K562 (cell line): ENCODE data around the gene CKMT2. TPM values are rescaled to one million over a fixed set of nuclear protein-coding genes. Genes with fewer than 3 reads are reported as not detected.

Experiments
- ATAC-seq: fragments of 200-7000 bp; cut with Tn5 transposase; 3 replicates; pipeline ENCODE4 v1.9.1; 2020; ENCODE audit warnings: moderate library complexity
- BruUV-seq: library from RNA; stranded (reverse); fragments of 400-500 nt; replicated peaks from 2 replicates; lab custom pipeline; 2021; lab: Mats Ljungman, UMichigan
- CTCF ChIA-PET: fragments of 300-600 bp; formaldehyde crosslinking; extraction: SDS; loops from one replicate; lab custom pipeline; 2021; ENCODE audit warnings: low intra/inter-chr PET ratio; lab: Yijun Ruan, JAX
- POLR2A ChIA-PET: fragments of 300-600, 350-650 bp; sonication (Branson Sonifier 250); formaldehyde crosslinking; extraction: SDS; loops from one replicate; lab custom pipeline; 2021; ENCODE audit warnings: antibody characterized with exemption, inconsistent platforms; lab: Yijun Ruan, JAX
- DNase-seq, 4 experiments: peaks; one replicate each; pipeline versions ENCODE4 v3.0.0 to v3.0.0-alpha.2; 2011 to 2018; ENCODE audit warnings: low spot score in 3 of 4, mixed read lengths in 3 of 4; ENCODE audit errors: extremely low read depth in 1 of 4
- FAIRE-seq: peaks from 2 replicates; lab custom pipeline; 2011; peaks lifted over from hg19 to GRCh38; lab: Jason Lieb, UNC
- H2AFZ ChIP-seq: 2 replicates; pipeline ENCODE4 v1.6.0; 2011; ENCODE audit warnings: low read depth, low read length, control low read depth, inconsistent platforms
- H3K27ac ChIP-seq: fragments of 200-600 bp; 3 replicates; pipeline ENCODE4 v1.8.0; 2011; ENCODE audit warnings: low read depth, mild to moderate bottlenecking, control low read depth, inconsistent platforms, low read length, moderate library complexity, mixed read lengths; ENCODE audit errors: extremely low read depth
- H3K27me3 ChIP-seq, 2 experiments: fragments of 300-600 bp in 1 of 2; 2 replicates in 1 of 2; 3 replicates in 1 of 2; pipeline versions ENCODE4 v1.6.0 to v1.8.0; 2011; ENCODE audit warnings: inconsistent platforms in 2 of 2, low read length in 2 of 2, mild to moderate bottlenecking in 1 of 2, mixed read lengths in 1 of 2, moderate library complexity in 1 of 2; ENCODE audit not compliant: control insufficient read depth in 2 of 2, insufficient read depth in 2 of 2
- H3K36me3 ChIP-seq: fragments of 300-600 bp; 3 replicates; pipeline ENCODE4 v1.8.0; 2011; ENCODE audit warnings: mild to moderate bottlenecking, low read length, inconsistent platforms; ENCODE audit not compliant: control insufficient read depth, insufficient read depth
- H3K4me1 ChIP-seq, 2 experiments: fragments of 200-600 bp in 1 of 2; replicated peaks in 1 of 2; 2 replicates in 1 of 2; 3 replicates in 1 of 2; pipeline versions ENCODE4 v1.5.1 to v1.8.0; 2011; ENCODE audit warnings: inconsistent platforms in 2 of 2, low read length in 2 of 2, mild to moderate bottlenecking in 1 of 2, mixed read lengths in 1 of 2, moderate library complexity in 1 of 2; ENCODE audit not compliant: control insufficient read depth in 2 of 2, insufficient read depth in 2 of 2
- H3K4me2 ChIP-seq: 2 replicates; pipeline ENCODE4 v1.6.1; 2011; ENCODE audit warnings: low read length, control low read depth, inconsistent platforms, mixed read lengths; ENCODE audit not compliant: insufficient read depth
- H3K4me3 ChIP-seq: fragments of 200-600 bp; sonication (generic), shearing (Covaris generic); 2 replicates; pipeline ENCODE4 v1.5.1; 2016; ENCODE audit warnings: control low read depth, inconsistent platforms
- H3K79me2 ChIP-seq: fragments of 200-600 bp; 3 replicates; pipeline ENCODE4 v1.8.0; 2011; ENCODE audit warnings: low read length, inconsistent platforms; ENCODE audit not compliant: control insufficient read depth, insufficient read depth
- H3K9ac ChIP-seq, 2 experiments: 2 replicates each; pipeline versions ENCODE4 v1.6.0 to v1.6.1; 2011; ENCODE audit warnings: low read depth in 2 of 2, low read length in 2 of 2, control low read depth in 1 of 2, inconsistent platforms in 1 of 2, mild to moderate bottlenecking in 1 of 2, mixed read lengths in 1 of 2; ENCODE audit not compliant: insufficient read depth in 1 of 2
- H3K9me1 ChIP-seq: one replicate; pipeline ENCODE4 v1.6.0; 2011; ENCODE audit warnings: inconsistent platforms, mild to moderate bottlenecking, low read length, moderate library complexity; ENCODE audit not compliant: control insufficient read depth, insufficient read depth
- H3K9me3 ChIP-seq: replicated peaks from 2 replicates; pipeline ENCODE4 v1.5.1; 2011; ENCODE audit warnings: low read depth, low read length, inconsistent platforms; ENCODE audit not compliant: control insufficient read depth, insufficient read depth
- H4K20me1 ChIP-seq: replicated peaks from 2 replicates; pipeline ENCODE4 v1.6.1; 2011; ENCODE audit warnings: low read length, inconsistent platforms, mixed read lengths; ENCODE audit not compliant: control insufficient read depth, insufficient read depth
- ATF1 ChIP-seq, 2 experiments: fragments of 450-650 bp in 1 of 2; IDR thresholded peaks; 2 replicates each; pipeline ENCODE4 v1.6.1; 2016; ENCODE audit warnings: missing compliant biosample characterization in 1 of 2, missing genetic modification characterization in 1 of 2
- FOS ChIP-seq: IDR thresholded peaks from 3 replicates; pipeline ENCODE4 v1.6.1; 2011; ENCODE audit not compliant: insufficient read length; ENCODE audit errors: extremely low read depth
- FOXK2 ChIP-seq, 2 experiments: fragments of 450-650 bp; IDR thresholded peaks in 1 of 2; conservative IDR thresholded peaks in 1 of 2; 2 replicates each; pipeline ENCODE4 v1.6.1; 2016; ENCODE audit warnings: low read depth in 2 of 2, mild to moderate bottlenecking in 1 of 2
- MTF1 ChIP-seq: fragments of 250-450 bp; sonication (Bioruptor Pico); IDR thresholded peaks from 2 replicates; pipeline ENCODE4 v1.9.0; 2021; ENCODE audit warnings: moderate library complexity, mild to moderate bottlenecking, inconsistent platforms, borderline replicate concordance
- NFE2 ChIP-seq: IDR thresholded peaks from 2 replicates; pipeline ENCODE4 v1.6.1; 2014; ENCODE audit warnings: antibody characterized with exemption, low read depth
- ZBTB33 ChIP-seq: sonication (generic); formaldehyde crosslinking; IDR thresholded peaks from 2 replicates; pipeline ENCODE4 v1.8.1; 2023; ENCODE audit warnings: mild to moderate bottlenecking, missing genetic modification reagents
- ZNF3 ChIP-seq: fragments of 250-450 bp; sonication (Bioruptor Pico); IDR thresholded peaks from 2 replicates; pipeline ENCODE4 v1.5.0; 2021; ENCODE audit warnings: mild to moderate bottlenecking, moderate library complexity
- ZNF695 ChIP-seq: fragments of 450-650 bp; formaldehyde crosslinking; IDR thresholded peaks from 2 replicates; pipeline ENCODE4 v1.4.0; 2020; ENCODE audit warnings: mild to moderate bottlenecking, moderate library complexity
- WGBS: fragments of 100-300 bp; shearing (Covaris generic); methylation state at CpG from one replicate; pipeline ENCODE4 v1.1.6; 2016; ENCODE audit warnings: low coverage, mixed read lengths; ENCODE audit not compliant: insufficient coverage; ENCODE audit errors: missing lambda C conversion rate; 5-methylcytosine and 5-hydroxymethylcytosine counted together
- in situ Hi-C: fragments of 300-500 bp; cut with MboI; formaldehyde crosslinking; loops from 4 replicates; pipeline ENCODE4 v1.15.0; 2018; ENCODE audit warnings: inconsistent platforms, mixed read lengths
- intact Hi-C: fragments of 100-400 bp; cut with micrococcal nuclease; formaldehyde crosslinking; loops from 2 replicates; pipeline ENCODE4 v1.14.2; 2022
- polyA plus RNA-seq, 8 experiments: library from polyadenylated mRNA; depleted of rRNA in 4 of 8; stranded (reverse) in 5 of 8; unstranded in 3 of 8; fragments of >200 nt; fragmentation: Nextera tagmentation in 2 of 8; fragmentation: Illumina TruSeq in 1 of 8; extraction: Ambion mirVana in 2 of 8; extraction: Trizol in 1 of 8; gene quantifications; 2 replicates each; pipeline versions ENCODE4 v1.2.1 to v1.2.3, GENCODE V29; 2011 to 2014; ENCODE audit warnings: inconsistent platforms in 1 of 8, missing spikeins in 1 of 8
- total RNA-seq, 7 experiments: library from RNA; depleted of rRNA in 6 of 7; stranded (reverse); fragments of >200 nt in 6 of 7; fragmentation: Illumina TruSeq in 2 of 7; extraction: Trizol in 2 of 7; gene quantifications; 2 replicates each; pipeline versions ENCODE4 v1.2.1 to v1.2.3, GENCODE V29; 2011 to 2021; ENCODE audit warnings: low replicate concordance in 1 of 7
- TF ChIP-seq, protein P1 (sequence below): IDR thresholded peaks from 3 replicates; pipeline ENCODE4 v1.6.1; 2011; ENCODE audit warnings: borderline replicate concordance, mild to moderate bottlenecking, moderate library complexity; ENCODE audit not compliant: insufficient read length; ENCODE audit errors: extremely low read depth
- TF ChIP-seq, protein P2 (sequence below), 3 experiments: IDR thresholded peaks in 2 of 3; conservative IDR thresholded peaks in 1 of 3; 2 replicates each; pipeline ENCODE4 v1.5.1; 2011 to 2012; ENCODE audit warnings: low read length in 3 of 3, mild to moderate bottlenecking in 3 of 3, control low read depth in 2 of 3, improper control_type of control experiment in 1 of 3, inconsistent platforms in 1 of 3, low read depth in 1 of 3, mixed read lengths in 1 of 3, moderate library complexity in 1 of 3; ENCODE audit not compliant: insufficient read depth in 2 of 3

Gene CKMT2
- total and polyA plus RNA-seq, 9 of the 15 experiments (the other 6 are each of a cell fraction or from before 2014, with no cell fraction given), result 0.03 TPM; not detected in 8

- TF ChIP-seq, protein P1, sequence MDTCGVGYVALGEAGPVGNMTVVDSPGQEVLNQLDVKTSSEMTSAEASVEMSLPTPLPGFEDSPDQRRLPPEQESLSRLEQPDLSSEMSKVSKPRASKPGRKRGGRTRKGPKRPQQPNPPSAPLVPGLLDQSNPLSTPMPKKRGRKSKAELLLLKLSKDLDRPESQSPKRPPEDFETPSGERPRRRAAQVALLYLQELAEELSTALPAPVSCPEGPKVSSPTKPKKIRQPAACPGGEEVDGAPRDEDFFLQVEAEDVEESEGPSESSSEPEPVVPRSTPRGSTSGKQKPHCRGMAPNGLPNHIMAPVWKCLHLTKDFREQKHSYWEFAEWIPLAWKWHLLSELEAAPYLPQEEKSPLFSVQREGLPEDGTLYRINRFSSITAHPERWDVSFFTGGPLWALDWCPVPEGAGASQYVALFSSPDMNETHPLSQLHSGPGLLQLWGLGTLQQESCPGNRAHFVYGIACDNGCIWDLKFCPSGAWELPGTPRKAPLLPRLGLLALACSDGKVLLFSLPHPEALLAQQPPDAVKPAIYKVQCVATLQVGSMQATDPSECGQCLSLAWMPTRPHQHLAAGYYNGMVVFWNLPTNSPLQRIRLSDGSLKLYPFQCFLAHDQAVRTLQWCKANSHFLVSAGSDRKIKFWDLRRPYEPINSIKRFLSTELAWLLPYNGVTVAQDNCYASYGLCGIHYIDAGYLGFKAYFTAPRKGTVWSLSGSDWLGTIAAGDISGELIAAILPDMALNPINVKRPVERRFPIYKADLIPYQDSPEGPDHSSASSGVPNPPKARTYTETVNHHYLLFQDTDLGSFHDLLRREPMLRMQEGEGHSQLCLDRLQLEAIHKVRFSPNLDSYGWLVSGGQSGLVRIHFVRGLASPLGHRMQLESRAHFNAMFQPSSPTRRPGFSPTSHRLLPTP, result no peak
- TF ChIP-seq ZNF3, result no peak
These were observed 40.8 kb upstream of the CKMT2 start (continued) for GRCh38 chr5:81192373-81192750.

DNA sequence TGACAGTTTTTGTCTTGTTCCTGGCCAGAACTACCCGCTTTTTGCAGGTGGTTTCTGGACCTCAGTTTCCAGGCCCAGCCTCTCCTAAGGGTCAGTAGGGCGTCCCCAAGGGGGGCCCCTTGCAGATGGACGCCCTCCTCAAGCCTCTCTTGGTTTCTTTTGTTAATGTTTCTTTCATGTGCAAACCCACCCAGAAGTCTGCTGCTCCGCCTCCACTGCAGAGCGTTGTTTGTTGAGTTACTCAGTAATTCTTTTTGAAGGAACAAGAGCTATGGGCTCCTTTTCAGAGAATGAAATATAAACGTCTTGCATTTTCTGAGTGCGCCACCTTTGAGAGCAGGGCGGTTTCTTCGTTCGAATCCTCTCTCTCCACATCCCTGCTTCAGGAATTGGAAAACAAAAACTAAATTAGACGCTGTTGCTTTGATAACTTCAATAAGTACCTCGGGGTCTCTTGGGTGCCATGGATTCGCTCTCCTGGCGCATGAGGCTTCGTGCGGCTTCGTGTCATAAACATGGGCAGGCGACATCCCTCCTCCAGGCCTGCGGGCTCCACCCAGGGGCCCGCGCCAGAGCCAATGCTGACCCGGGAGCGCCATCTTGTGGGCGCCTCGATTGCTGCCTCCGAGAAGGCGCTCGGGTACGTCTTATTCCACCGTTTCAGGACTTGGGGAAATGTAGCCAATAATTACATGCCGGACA, 38.3 kb upstream of the CKMT2 start:
- Histone ChIP-seq H3K27ac (no peak overlapping the region), H3K9ac (peak overlapping the region in 1 of 2 experiments; percentile 30; a peak in 1 of 4 replicates), H3K9me1 (no peaks in the 10 kb centered on the region), H3K4me2 (no peak overlapping the region; the same call in 1 of the 2 replicates), H3K79me2 (no peaks in the 10 kb centered on the region), H3K36me3 (no peaks in the 10 kb centered on the region), H2AFZ (peak overlapping the region; percentile 71), H3K9me3 (no peaks in the 10 kb centered on the region), H3K4me1 (peaks cover 4% of the 10 kb centered on the region in 2 experiments; a peak in 4 of 5 replicates), H3K27me3 (peaks cover 18 to 42% of the 10 kb centered on the region in 2 experiments), H4K20me1 (no peaks in the 10 kb centered on the region), H3K4me3 (no peak overlapping the region)
- peak; percentile 87 to 88 (median 88) for DNase-seq
- in situ Hi-C loops (loop anchor here (10.0 to 25.0 kb wide), 2 partner anchors 510 to 1082 kb away; no protein-coding TSS in a partner anchor), intact Hi-C loops (loop anchor here (5.0 to 10.0 kb wide), 3 partner anchors 507 to 1100 kb away; partner anchors contain the start of gene FAM151B)
- ChIA-PET CTCF (interaction anchor here (0.8 to 1.5 kb wide), 3 partner anchors 482 to 1103 kb away, joined by 3 to 5 read pairs (median 3); no protein-coding TSS in a partner anchor), POLR2A (interaction anchor here (0.7 kb wide), 1 partner anchor 1517 kb away, joined by 4 read pairs; no protein-coding TSS in a partner anchor)
- peak; percentile 89 for FAIRE-seq
- 12% methylated on average over 30 of the region's 31 CpGs for WGBS
- no TSS peak for BruUV-seq
- peak; percentile 100 for ATAC-seq
- TF ChIP-seq FOS, result no peak
- TF ChIP-seq FOXK2 (conservative IDR thresholded peaks at IDR 0.05 in 1 of 2, IDR thresholded peaks at IDR 0.05 in 1 of 2; ENCODE audit: low read depth in 2 of 2), result 0 out of 4 replicates have a peak, but pooled peaks of 1 of the 2 experiments have one; percentile 45
- no peak for TF ChIP-seq MTF1 (CRISPR knock-in tag)
- no peak for TF ChIP-seq ZNF695 (CRISPR knock-in tag)
- TF ChIP-seq, protein P2, sequence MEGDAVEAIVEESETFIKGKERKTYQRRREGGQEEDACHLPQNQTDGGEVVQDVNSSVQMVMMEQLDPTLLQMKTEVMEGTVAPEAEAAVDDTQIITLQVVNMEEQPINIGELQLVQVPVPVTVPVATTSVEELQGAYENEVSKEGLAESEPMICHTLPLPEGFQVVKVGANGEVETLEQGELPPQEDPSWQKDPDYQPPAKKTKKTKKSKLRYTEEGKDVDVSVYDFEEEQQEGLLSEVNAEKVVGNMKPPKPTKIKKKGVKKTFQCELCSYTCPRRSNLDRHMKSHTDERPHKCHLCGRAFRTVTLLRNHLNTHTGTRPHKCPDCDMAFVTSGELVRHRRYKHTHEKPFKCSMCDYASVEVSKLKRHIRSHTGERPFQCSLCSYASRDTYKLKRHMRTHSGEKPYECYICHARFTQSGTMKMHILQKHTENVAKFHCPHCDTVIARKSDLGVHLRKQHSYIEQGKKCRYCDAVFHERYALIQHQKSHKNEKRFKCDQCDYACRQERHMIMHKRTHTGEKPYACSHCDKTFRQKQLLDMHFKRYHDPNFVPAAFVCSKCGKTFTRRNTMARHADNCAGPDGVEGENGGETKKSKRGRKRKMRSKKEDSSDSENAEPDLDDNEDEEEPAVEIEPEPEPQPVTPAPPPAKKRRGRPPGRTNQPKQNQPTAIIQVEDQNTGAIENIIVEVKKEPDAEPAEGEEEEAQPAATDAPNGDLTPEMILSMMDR (IDR thresholded peaks at IDR 0.05 in 2 of 3, conservative IDR thresholded peaks at IDR 0.05 in 1 of 3; ENCODE audit: insufficient read depth in 2 of 3, low read depth in 1 of 3, low read length in 3 of 3), result peak; percentile 93 to 95 (median 93)
- no peak for TF ChIP-seq NFE2
- peak; percentile 72; the same call in 1 of the 2 replicates for TF ChIP-seq ZBTB33 (CRISPR knock-in tag)
- TF ChIP-seq ATF1 (CRISPR knock-in tag; IDR thresholded peaks at IDR 0.05), result no peak
- 0 out of 2 replicates have a peak, but pooled peaks have one; percentile 18 for TF ChIP-seq ATF1 (tag; IDR thresholded peaks at IDR 0.05)
